Parathyroid adenoma (tissue), 2 donors: ENCODE results near the gene LRRTM3.

Experiments
- H2AFZ ChIP-seq: fragments of 300-600 bp; sonication (generic); one replicate; pipeline ENCODE4 v1.7.0; 2017; ENCODE audit warnings: antibody characterized with exemption, mild to moderate bottlenecking
- H3K27ac ChIP-seq: fragments of 300-600 bp; sonication (generic); one replicate; pipeline ENCODE4 v1.7.0; 2017
- H3K27me3 ChIP-seq: fragments of 300-600 bp; sonication (generic); one replicate; pipeline ENCODE4 v1.7.0; 2017; ENCODE audit warnings: low read length; ENCODE audit not compliant: control insufficient read depth, insufficient read depth
- H3K36me3 ChIP-seq: fragments of 300-600 bp; sonication (generic); one replicate; pipeline ENCODE4 v1.7.0; 2017; ENCODE audit warnings: low read length; ENCODE audit not compliant: control insufficient read depth, insufficient read depth
- H3K4me1 ChIP-seq: fragments of 300-600 bp; sonication (generic); one replicate; pipeline ENCODE4 v1.7.0; 2017; ENCODE audit warnings: control low read depth
- H3K4me2 ChIP-seq: fragments of 300-600 bp; sonication (generic); one replicate; pipeline ENCODE4 v1.7.0; 2017; ENCODE audit warnings: low read length
- H3K4me3 ChIP-seq: fragments of 300-600 bp; sonication (generic); one replicate; pipeline ENCODE4 v1.7.0; 2017; ENCODE audit warnings: low read depth, low read length
- H3K79me2 ChIP-seq: fragments of 300-600 bp; sonication (generic); one replicate; pipeline ENCODE4 v1.7.0; 2017; ENCODE audit warnings: control low read depth
- H3K9ac ChIP-seq: fragments of 300-600 bp; sonication (generic); one replicate; pipeline ENCODE4 v1.7.0; 2017; ENCODE audit warnings: mild to moderate bottlenecking
- H3K9me3 ChIP-seq: fragments of 300-600 bp; sonication (generic); one replicate; pipeline ENCODE4 v1.7.0; 2017; ENCODE audit warnings: low read length; ENCODE audit not compliant: control insufficient read depth
- CTCF ChIP-seq: fragments of 300-600 bp; sonication (generic); IDR thresholded peaks from one replicate; pipeline ENCODE4 v1.7.0; 2017; ENCODE audit warnings: antibody characterized with exemption, mild to moderate bottlenecking
- donor health status: primary hyperparathyroidism.

LRRTM3 gene

GRCh38 chr10:67100951-67101350, 175.1 kb downstream of the LRRTM3 start:
- Histone ChIP-seq H3K36me3 (no peaks in the 10 kb centered on the region), H3K9me3 (no peaks in the 10 kb centered on the region), H3K27ac (no peak overlapping the region), H2AFZ (no peak overlapping the region), H3K4me2 (no peak overlapping the region), H3K9ac (no peak overlapping the region), H3K4me1 (no peaks in the 10 kb centered on the region), H3K4me3 (no peak overlapping the region), H3K27me3 (no peaks in the 10 kb centered on the region), H3K79me2 (no peaks in the 10 kb centered on the region)
- no peak for TF ChIP-seq CTCF

GRCh38 chr10:67107670-67108069, 181.8 kb downstream of the LRRTM3 start:
- TF ChIP-seq CTCF = no peak
- H3K27me3 ChIP-seq = no peaks in the 10 kb centered on the region
- no peak overlapping the region for H3K4me3 ChIP-seq
- no peaks in the 10 kb centered on the region for H3K79me2 ChIP-seq
- H3K9me3 ChIP-seq = no peaks in the 10 kb centered on the region
- H3K4me1 ChIP-seq = no peaks in the 10 kb centered on the region
- H3K36me3 ChIP-seq = no peaks in the 10 kb centered on the region
- H2AFZ ChIP-seq = no peak overlapping the region
- no peak overlapping the region for H3K27ac ChIP-seq
- H3K4me2 ChIP-seq = no peak overlapping the region
- H3K9ac ChIP-seq = no peak overlapping the region

- Histone ChIP-seq H3K27me3 (no peaks in the 10 kb centered on the region), H3K79me2 (no peaks in the 10 kb centered on the region), H3K36me3 (no peaks in the 10 kb centered on the region), H3K9me3 (no peaks in the 10 kb centered on the region), H3K4me3 (no peak overlapping the region), H3K4me1 (no peaks in the 10 kb centered on the region), H2AFZ (no peak overlapping the region), H3K27ac (no peak overlapping the region), H3K4me2 (no peak overlapping the region), H3K9ac (no peak overlapping the region)
- no peak for TF ChIP-seq CTCF
Observed at GRCh38 chr10:67110286-67110685, 184.4 kb downstream of the LRRTM3 start.

GRCh38 chr10:67112765-67113164, 186.9 kb downstream of the LRRTM3 start:
- H3K27ac ChIP-seq = no peak overlapping the region
- H3K79me2 ChIP-seq = no peaks in the 10 kb centered on the region
- no peak overlapping the region for H3K4me3 ChIP-seq
- no peak overlapping the region for H3K9ac ChIP-seq
- H3K4me1 ChIP-seq = no peaks in the 10 kb centered on the region
- TF ChIP-seq CTCF = no peak
- no peak overlapping the region for H2AFZ ChIP-seq
- no peaks in the 10 kb centered on the region for H3K27me3 ChIP-seq
- no peak overlapping the region for H3K4me2 ChIP-seq
- H3K36me3 ChIP-seq = no peaks in the 10 kb centered on the region
- no peaks in the 10 kb centered on the region for H3K9me3 ChIP-seq

- no peak overlapping the region for H3K27ac ChIP-seq
- no peaks in the 10 kb centered on the region for H3K27me3 ChIP-seq
- H3K9ac ChIP-seq = no peak overlapping the region
- H3K36me3 ChIP-seq = no peaks in the 10 kb centered on the region
- no peaks in the 10 kb centered on the region for H3K79me2 ChIP-seq
- no peak overlapping the region for H2AFZ ChIP-seq
- no peak overlapping the region for H3K4me2 ChIP-seq
- H3K4me1 ChIP-seq = no peaks in the 10 kb centered on the region
- H3K4me3 ChIP-seq = no peak overlapping the region
- H3K9me3 ChIP-seq = no peaks in the 10 kb centered on the region
- no peak for TF ChIP-seq CTCF
Observed at GRCh38 chr10:67114945-67115344, 189.1 kb downstream of the LRRTM3 start.
